Measurements from ENCODE around the gene NAPG. TPM values are rescaled to one million over a fixed set of nuclear protein-coding genes. Genes with fewer than 3 reads are reported as not detected.

Gene NAPG
- total and polyA plus RNA-seq, 9 of the 15 experiments (the other 6 are each of a cell fraction or from before 2014, with no cell fraction given): 31.6 to 63.3 (median 50.9) TPM

DNA sequence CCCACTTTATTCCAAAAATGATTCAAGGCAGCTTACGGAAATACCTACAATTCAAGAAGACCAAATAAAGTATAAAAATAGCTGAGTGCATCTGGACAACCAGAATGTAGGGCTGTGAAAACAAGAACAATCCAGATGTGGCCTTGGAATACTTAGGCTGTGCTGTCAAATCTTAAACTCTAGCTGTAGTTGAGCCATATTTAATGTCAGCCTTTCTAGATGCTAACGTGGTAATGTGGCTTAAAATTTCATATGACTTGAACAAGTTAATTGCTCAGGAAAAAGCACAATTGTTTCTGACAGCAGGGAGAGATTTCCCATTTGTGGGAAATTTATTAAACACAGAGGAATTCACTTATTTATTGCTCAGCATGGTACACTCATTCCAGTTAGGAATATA, 14.6 kb upstream of the NAPG start (continued):
- TF ChIP-seq PHF21A (IDR thresholded peaks at IDR 0.05; ENCODE audit: borderline replicate concordance, low read depth): no peak
- no peak for TF ChIP-seq TOE1 (IDR thresholded peaks at IDR 0.05; ENCODE audit: borderline replicate concordance)
- no peak for TF ChIP-seq TOE1 (CRISPR knock-in tag; IDR thresholded peaks at IDR 0.05; ENCODE audit: borderline replicate concordance, low read depth)
- TF ChIP-seq, protein P1, sequence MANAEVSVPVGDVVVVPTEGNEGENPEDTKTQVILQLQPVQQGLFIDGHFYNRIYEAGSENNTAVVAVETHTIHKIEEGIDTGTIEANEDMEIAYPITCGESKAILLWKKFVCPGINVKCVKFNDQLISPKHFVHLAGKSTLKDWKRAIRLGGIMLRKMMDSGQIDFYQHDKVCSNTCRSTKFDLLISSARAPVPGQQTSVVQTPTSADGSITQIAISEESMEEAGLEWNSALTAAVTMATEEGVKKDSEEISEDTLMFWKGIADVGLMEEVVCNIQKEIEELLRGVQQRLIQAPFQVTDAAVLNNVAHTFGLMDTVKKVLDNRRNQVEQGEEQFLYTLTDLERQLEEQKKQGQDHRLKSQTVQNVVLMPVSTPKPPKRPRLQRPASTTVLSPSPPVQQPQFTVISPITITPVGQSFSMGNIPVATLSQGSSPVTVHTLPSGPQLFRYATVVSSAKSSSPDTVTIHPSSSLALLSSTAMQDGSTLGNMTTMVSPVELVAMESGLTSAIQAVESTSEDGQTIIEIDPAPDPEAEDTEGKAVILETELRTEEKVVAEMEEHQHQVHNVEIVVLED (CRISPR knock-in tag; IDR thresholded peaks at IDR 0.05): no peak
- no peak for TF ChIP-seq ZBTB1 (CRISPR knock-in tag; IDR thresholded peaks at IDR 0.05; ENCODE audit: borderline replicate concordance, low read depth)
- TF ChIP-seq ATF7 (IDR thresholded peaks at IDR 0.05): no peak
- TF ChIP-seq ETS1 (conservative IDR thresholded peaks at IDR 0.05; ENCODE audit: control insufficient read depth, low read depth, low read length): no peak
- no peak for TF ChIP-seq STAT5B (CRISPR knock-in tag; IDR thresholded peaks at IDR 0.05)
- TF ChIP-seq ZNF263 (CRISPR knock-in tag; IDR thresholded peaks at IDR 0.05; ENCODE audit: borderline replicate concordance): no peak
- no peak for TF ChIP-seq EZH2 (IDR thresholded peaks at IDR 0.05; ENCODE audit: borderline replicate concordance, low read depth, low read length)
